ENCODE data around the gene NEBL. TPM values are rescaled to one million over a fixed set of nuclear protein-coding genes. Genes with fewer than 3 reads are reported as not detected.

NEBL gene
- total and polyA plus RNA-seq, 9 of the 15 experiments (the other 6 are each of a cell fraction or from before 2014, with no cell fraction given), result 0.82 to 14.6 (median 9.8) TPM

GRCh38 chr10:20892796-20893195 is 4.3 kb downstream of the NEBL start (continued):
- no peak for TF ChIP-seq DPF2 (IDR thresholded peaks at IDR 0.05)
- no peak for TF ChIP-seq ZNF239 (CRISPR knock-in tag; IDR thresholded peaks at IDR 0.05)
- no peak for TF ChIP-seq ZNF282 (CRISPR knock-in tag; IDR thresholded peaks at IDR 0.05)
- no peak for TF ChIP-seq POLR2B (IDR thresholded peaks at IDR 0.05; ENCODE audit: low read depth, partially characterized antibody)
- TF ChIP-seq CHD4 (IDR thresholded peaks at IDR 0.05; ENCODE audit: insufficient read depth, insufficient replicate concordance, low read depth, low read length, poor library complexity, severe bottlenecking), result no peak
- no peak for TF ChIP-seq RFX5 (IDR thresholded peaks at IDR 0.05; ENCODE audit: low read depth, low read length)
- TF ChIP-seq SRSF7 (optimal IDR thresholded peaks at IDR 0.05; ENCODE audit: low read depth, low read length), result no peak

GRCh38 chr10:20892011-20892585 is 5.0 kb downstream of the NEBL start:
- Histone ChIP-seq H3K9ac (ENCODE audit: insufficient read depth in 1 of 2, low read depth in 2 of 2, low read length in 2 of 2) (no peak overlapping the region), H3K79me2 (ENCODE audit: control insufficient read depth, insufficient read depth, low read length) (no peaks in the 10 kb centered on the region), H3K36me3 (ENCODE audit: control insufficient read depth, insufficient read depth, low read length) (no peaks in the 10 kb centered on the region), H4K20me1 (replicated peaks; ENCODE audit: control insufficient read depth, insufficient read depth, low read length) (no peaks in the 10 kb centered on the region), H3K27me3 (ENCODE audit: control insufficient read depth in 2 of 2, insufficient read depth in 2 of 2, low read length in 2 of 2) (no peaks in the 10 kb centered on the region), H2AFZ (ENCODE audit: low read depth, low read length) (no peak overlapping the region), H3K9me3 (replicated peaks; ENCODE audit: control insufficient read depth, insufficient read depth, low read depth, low read length) (no peaks in the 10 kb centered on the region), H3K4me2 (ENCODE audit: insufficient read depth, low read length) (no peak overlapping the region), H3K27ac (ENCODE audit: extremely low read depth, low read depth, low read length) (no peak overlapping the region), H3K4me1 (replicated peaks in 1 of 2; ENCODE audit: control insufficient read depth in 2 of 2, insufficient read depth in 2 of 2, low read length in 2 of 2) (no peaks in the 10 kb centered on the region), H3K4me3 (no peak overlapping the region), H3K9me1 (ENCODE audit: control insufficient read depth, insufficient read depth, low read length) (no peaks in the 10 kb centered on the region)
- in situ Hi-C loops (cut with MboI), result no loop called here
- intact Hi-C loops (cut with micrococcal nuclease), result no loop called here
- FAIRE-seq (no peak), ATAC-seq (no peak), DNase-seq (ENCODE audit: extremely low read depth in 1 of 4, low spot score in 3 of 4) (no peak)
- CTCF ChIA-PET (ENCODE audit: low intra/inter-chr PET ratio), result no interaction called here
- WGBS (ENCODE audit: insufficient coverage, low coverage, missing lambda C conversion rate), result 32% methylated on average over 4 of the region's 4 CpGs
- POLR2A ChIA-PET, result no interaction called here
- BruUV-seq (replicated peaks), result no TSS peak
- TF ChIP-seq CEBPG (CRISPR knock-in tag; IDR thresholded peaks at IDR 0.05) (no peak), CEBPG (tag; conservative IDR thresholded peaks at IDR 0.05 in 1 of 2, IDR thresholded peaks at IDR 0.05 in 1 of 2) (0 out of 4 replicates have a peak, but pooled peaks of 1 of the 2 experiments have one; percentile 1), RB1 (IDR thresholded peaks at IDR 0.05; ENCODE audit: low read depth) (no peak), FOXP1 (CRISPR knock-in tag; IDR thresholded peaks at IDR 0.05) (no peak), POLR2A (conservative IDR thresholded peaks at IDR 0.05) (no peak)
